Putamen (tissue), 1 donor: Measurements from ENCODE around the gene TH.

Experiments
- DNase-seq: peaks from one replicate; pipeline ENCODE4 v3.0.0-alpha.2; 2016; ENCODE audit warnings: low spot score

TH gene

GRCh38 chr11:2171591-2172003 lies at the start of gene TH:
Gene TH, minus strand, starts transcription at chr11:2171815. Its CDS starts 29 bp downstream, at chr11:2171786.
- DNase-seq: no peak

GRCh38 chr11:2221024-2221423 lies 49.4 kb upstream of the TH start:
- no peak for DNase-seq

DNA sequence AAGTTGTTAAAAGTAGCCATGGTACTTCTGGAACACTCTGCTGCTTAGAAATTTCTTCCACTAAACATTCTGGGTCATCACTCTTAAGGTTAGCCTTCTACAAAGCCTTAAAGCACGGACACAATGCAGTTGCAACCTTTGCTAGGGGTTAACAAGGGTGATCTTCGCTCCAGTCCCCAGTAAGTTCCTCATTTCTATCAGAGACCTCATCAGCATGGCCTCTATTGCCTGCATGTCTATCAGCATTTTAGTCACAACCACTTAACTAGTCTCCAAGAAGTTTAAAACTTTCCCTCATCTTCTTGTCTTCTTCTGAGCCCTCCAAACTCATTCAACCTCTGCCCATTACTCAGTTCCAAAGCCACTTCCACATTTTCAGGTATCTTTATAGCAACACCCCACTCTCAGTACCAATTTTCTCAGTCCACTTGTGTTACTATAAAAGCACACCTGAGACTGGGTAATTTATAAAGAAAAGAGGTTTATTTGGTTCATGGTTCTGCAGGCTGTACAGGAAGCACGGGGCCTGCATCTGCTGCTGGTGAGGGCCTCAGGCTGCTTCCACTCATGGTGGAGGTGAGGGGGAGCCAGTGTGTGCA lies 48.7 kb upstream of the TH start:
- no peak for DNase-seq

DNA sequence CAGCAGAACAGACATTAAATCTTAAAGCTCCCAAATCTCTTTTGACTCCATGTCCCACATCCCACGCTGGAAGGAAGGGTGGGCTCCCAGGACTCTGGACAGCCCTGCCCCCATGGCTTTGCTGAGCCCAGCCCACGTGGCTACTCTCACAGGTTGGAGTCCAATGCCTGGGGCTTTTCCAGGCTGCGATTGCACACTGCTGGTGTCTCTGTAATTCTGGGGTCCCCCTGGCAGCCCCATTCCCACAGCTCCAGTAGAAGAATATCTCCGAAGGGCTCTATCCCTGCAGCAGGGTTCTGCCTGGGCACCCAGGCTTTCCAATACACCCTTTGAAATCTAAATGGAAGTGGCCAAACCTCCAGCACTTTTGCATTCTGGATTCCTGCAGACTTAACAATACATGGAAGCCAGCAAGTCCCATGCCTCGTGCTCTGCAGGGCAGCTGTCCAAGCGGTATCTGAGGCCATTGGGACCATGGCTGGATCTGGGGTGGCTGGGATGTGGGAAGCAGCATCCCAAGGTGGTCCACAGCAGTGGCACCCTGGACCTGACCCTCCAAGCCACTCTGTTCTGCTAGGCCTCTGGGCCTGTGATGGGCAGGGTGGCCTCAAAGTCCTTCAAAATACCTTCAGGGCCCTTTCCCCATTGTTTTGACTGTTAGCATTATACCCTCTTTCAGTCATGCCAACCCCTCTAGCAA lies 47.9 kb upstream of the TH start:
- DNase-seq: no peak

GRCh38 chr11:2218031-2218633 lies 46.5 kb upstream of the TH start:
- no peak for DNase-seq

GRCh38 chr11:2217211-2218030 lies 45.8 kb upstream of the TH start:
- no peak for DNase-seq

DNA sequence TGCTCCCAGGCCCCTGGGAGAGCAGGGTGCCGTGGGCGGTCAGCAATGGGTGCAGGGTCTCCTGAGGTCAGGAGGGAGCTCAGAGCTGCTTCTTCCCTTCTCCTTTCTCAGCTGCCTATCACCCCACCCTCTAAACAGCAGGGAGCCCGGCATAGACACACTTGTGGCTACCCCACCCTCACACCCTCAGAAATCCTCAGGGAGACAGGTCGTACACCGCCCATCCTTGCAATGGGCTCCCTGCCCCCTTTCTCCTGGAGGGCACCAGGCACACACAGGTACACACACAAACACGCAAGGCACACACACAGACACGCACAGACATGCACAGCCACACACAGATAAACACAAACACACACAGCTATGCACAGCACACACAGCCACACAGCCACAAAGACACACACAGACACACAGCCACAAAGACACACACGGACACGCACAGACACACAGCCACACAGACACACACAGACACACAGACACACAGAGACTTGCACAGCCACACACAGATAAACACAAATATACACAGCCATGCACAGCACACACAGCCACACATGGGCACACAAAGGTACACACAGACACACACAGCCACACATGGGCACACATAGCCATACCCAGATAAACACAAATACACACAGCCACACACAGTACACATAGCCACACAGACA lies 44.9 kb upstream of the TH start:
- DNase-seq: no peak

GRCh38 chr11:2215561-2216399 lies 44.2 kb upstream of the TH start:
- DNase-seq: no peak

DNA sequence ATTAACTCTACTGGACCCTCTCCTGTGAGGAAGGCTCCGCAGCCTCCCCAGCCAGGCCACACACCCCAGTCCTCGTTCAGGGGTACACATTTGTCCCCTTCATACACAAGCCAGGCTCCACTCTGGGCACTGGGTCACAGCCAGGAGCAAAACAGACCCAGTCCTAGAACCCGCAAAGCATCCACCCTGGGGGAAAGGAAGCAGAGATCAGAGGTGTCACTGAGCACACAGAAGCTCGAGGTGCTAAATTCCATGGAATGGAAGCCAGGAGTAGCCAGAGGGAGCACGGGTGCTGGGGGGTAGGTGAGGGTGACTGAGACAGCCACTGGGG lies 43.6 kb upstream of the TH start:
- DNase-seq: no peak

- no peak for DNase-seq
Measured at GRCh38 chr11:2214527-2215229, 43.1 kb upstream of the TH start.

DNA sequence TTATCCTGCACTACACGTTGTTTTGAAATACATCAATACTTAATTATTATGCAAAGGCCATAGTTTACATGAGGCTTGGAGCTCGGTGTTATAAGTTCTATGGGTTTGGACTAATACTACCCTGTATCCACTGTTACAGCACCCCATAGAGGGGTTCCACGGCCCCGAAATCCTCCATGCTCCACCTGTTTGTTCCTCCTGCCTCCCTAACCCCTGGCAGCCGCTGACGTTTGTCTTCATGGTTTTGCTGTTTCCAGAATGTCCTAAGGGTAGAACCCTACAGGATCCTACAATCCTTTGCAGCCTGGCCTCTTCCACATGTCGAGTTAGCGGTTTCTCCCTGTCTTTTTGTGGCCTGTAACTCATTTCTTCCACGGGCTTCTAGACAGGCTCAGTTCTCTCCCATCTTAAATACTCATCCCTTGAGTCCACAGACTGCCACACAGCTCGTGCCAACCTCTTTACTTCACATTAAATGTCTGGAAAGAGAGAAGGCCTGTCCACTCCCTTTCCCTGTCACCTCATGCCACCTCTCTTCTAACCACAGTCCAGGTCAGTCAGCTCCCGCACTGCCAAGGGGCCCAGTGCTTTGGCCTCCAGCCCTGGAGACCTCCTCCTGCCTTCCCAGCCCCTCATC lies 42.4 kb upstream of the TH start:
- no peak for DNase-seq

GRCh38 chr11:2213384-2213842 lies 41.8 kb upstream of the TH start:
- no peak for DNase-seq

DNA sequence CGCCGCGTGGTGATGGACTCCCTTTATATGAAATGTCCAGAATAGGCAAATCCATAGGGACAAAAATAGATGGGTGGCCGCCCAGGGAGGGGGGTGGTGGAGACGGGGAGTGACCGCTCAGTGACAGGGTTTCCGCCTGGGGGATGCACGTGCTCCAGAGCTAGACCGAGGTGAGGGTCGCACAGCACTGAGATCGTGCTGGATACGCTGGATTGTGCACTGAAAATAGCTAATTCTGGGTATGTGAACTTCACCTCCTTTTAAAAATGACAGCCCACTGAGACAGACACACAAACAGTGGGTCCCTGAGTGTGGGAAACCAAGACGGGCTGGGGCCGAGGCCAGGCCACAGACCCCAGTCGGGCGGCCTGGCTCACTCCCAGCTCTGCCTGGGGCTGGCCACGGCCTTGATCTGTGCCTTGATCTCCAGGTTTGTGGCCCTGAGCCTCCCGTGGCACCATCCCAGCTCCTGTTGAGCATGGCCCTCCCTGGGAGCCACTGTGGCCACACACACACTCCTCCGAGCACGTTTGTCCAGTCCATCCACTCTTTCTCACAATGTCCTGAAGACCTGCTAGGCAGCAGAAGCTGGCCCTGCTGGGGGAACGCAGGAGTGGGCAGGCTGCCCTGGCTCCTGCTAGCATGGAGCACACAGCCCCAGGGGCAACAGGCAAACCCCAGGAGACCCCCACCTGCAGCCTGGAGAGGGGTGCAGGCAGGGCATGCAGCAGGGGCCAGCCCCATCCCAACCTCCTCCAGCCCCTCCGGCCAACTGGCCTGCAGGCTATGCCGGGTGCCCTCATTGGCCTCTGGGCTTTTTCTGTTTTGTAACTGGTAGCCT lies 41.0 kb upstream of the TH start:
- no peak for DNase-seq

DNA sequence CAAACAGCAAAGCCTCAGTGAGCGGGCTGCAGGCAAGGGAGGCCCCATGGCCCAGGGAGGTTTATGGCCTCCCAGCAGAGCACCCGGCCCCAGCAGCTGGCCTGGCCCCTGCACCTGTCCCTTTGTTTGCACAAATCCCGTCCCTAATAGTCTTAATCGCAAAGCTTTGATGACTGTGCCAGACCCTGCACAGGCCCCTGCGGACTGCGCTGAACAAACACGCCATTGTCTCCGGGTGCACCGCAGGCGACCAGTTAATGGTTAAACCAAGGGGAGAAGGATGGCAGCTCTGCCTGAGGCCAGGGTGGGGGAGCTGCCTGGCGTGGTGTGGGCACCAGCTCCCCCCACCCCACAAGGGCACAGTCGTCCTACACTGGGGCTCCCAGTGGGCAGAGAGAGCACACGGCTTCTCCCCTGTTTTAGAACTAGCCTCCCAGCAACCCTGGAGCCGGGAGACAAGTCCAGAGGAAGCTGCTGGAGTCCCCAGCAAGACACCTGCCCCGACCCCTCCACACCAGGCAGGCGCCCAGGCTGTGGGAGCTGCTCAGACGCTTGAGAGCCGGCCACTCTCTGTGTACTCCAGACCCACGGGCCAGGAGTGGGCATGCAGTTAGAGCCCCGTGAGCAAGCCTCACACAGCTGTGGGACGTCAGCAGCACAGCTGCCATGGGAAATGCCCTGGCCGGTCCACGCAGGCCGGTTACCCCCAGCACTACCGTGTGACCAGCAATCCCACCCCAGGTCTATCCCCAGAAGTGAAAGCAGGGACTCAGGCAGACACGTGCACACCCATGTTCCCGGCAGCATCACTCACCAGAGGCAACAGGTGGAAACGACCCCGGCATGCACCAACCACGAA lies 39.7 kb upstream of the TH start:
- no peak for DNase-seq

DNA sequence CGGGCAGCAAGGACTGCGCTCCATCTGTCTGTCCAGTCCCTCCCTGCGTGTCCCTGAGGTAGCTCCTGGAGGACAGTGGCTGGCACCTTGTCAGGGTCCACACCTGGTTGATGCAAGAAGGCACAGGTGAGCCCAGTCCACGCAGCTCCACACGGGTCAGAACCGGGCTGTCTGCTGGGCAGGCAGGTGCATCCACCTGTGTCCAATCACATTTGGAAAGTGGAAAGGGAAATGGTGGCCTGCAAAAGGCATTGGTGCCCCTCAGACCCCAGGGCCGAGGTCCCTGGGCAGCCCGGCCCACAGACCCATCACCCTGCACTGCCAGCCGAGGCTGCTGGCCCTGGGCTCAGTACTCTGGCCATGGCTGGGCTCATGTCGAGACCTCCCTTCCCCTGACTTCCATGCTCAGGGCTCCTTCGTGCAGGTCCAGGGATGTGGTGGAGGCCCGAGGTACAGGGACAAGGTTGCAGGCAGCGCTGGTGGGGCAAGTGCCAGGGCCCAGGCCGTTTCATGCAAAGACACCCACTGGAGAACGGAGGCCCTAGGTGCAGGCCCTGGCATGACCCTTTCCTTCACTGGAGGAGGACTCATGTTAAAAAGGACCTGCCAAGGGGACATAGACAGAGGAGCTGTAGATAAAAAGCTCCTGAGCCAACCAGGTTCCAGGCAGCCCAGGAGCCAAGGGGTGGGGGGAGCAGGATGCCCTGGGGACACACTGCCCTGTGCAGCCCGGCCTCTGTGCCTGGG lies 38.9 kb upstream of the TH start:
- DNase-seq: no peak

- DNase-seq: no peak
Measured at GRCh38 chr11:2209900-2210321, 38.3 kb upstream of the TH start.

DNA sequence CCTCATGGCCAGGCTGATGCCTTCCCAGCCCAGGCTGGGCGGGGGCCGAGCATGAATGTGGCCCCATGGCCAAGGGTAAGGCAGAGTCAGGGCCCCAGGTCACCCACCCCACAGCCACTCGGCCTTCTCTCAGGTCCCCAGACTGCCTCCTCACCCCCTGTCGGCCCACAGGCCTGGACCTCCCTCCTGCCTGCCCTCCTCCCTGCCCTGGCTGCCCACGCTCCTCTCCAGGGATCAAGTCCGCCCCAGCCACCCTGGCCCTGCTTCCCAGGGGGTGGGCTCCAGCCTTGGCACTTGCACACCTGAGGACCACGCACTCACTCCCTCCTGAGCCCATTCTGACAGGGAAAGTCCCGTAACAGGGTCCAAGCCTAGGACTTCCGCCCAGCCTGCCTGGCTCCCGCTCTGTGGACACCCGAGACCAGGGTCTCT lies 37.8 kb upstream of the TH start:
- DNase-seq: no peak
